NCI-H1092 (cell line): ENCODE results near the gene CUX1.
"Not testable (repeated sequence)": the region's sequence is repeated elsewhere in the genome, so short reads cannot be mapped to it uniquely, and the experiment has no call there.

Experiments
- DNase-seq: peaks from one replicate; lab custom pipeline; 2025; lab: John Stamatoyannopoulos, UW

CUX1 gene

DNA sequence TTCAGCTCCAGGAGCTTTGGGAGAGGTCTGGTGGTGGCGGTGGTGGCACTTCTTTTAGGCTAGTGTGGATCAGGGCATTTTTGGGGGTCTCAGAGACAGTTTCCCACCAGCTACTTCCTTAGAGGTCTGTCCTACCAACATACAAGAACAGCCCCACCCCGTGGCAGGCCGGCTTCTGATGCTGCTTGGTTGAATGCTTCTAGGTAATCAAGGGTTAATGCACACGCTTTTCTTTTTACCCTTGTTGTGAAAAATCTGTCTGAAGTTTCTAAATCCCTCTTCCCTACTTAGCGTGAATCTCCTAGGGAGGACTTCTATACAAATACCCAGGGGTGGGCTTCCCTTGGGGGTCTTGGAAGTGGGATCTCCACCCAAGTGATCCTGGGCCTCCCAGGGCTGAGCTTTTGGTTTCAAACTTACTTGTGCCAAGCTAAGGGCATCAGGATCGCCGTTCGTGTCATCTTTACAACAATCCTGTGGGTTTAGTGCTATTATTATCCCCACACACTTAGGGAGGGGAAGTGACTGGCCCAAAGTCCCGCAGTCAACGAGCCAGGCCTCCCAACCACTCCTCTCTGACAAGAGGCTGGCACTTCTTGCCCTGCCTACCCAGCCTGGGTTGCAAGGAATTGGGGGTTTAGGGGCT is 471.0 kb downstream of the CUX1 start:
- no peak for DNase-seq

DNA sequence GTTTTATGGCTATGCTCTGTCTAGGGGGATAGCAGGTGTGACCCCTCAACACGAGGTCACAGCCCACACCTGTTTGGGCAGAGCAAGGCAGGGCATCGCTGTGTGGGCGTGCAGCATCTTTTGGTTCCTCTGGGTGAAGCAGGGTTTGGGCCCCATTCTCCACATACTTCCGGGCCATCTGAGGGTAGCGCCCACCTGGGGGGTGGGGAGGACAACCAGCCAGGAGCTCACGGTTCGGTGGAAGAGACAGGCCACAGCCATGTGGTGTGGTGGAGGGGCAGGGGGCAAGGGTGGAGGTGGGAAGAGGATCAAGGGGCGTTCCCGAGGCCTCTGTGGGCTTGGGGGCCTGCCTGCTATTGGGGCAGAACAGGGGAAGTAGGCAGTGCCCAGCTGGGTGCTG is 471.6 kb downstream of the CUX1 start:
- DNase-seq = no peak

- DNase-seq = no peak
Measured at GRCh38 chr7:102291056-102291915, 473.9 kb downstream of the CUX1 start.

DNA sequence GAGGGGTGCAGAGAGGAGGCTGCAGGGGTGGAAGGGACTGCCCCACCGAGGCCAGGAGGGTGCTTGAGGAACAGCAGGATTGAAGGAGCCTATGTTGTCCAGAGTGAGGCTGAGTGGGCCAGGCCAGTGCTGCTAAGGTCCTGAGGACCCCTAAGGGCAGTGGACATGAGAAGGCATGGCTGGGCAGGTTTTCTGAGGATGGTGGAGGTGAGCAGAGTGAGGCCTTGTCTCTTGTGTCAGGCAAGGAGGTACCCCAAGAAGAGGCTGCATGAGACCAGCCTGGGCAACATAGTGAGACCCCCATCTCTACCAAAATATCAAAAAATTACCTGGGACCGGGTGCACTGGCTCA is 474.5 kb downstream of the CUX1 start:
- DNase-seq = no peak

- DNase-seq = no peak
Measured at GRCh38 chr7:102292813-102293798, 475.7 kb downstream of the CUX1 start.

GRCh38 chr7:102294589-102294988 is 477.2 kb downstream of the CUX1 start:
- DNase-seq = no peak

- no peak for DNase-seq
Measured at GRCh38 chr7:102295346-102296178, 478.1 kb downstream of the CUX1 start.

GRCh38 chr7:102296179-102296438 is 478.7 kb downstream of the CUX1 start:
- no peak for DNase-seq

- DNase-seq = no peak
Measured at GRCh38 chr7:102296514-102296913, 479.1 kb downstream of the CUX1 start.

GRCh38 chr7:102297487-102298218 is 480.2 kb downstream of the CUX1 start:
- no peak for DNase-seq

DNA sequence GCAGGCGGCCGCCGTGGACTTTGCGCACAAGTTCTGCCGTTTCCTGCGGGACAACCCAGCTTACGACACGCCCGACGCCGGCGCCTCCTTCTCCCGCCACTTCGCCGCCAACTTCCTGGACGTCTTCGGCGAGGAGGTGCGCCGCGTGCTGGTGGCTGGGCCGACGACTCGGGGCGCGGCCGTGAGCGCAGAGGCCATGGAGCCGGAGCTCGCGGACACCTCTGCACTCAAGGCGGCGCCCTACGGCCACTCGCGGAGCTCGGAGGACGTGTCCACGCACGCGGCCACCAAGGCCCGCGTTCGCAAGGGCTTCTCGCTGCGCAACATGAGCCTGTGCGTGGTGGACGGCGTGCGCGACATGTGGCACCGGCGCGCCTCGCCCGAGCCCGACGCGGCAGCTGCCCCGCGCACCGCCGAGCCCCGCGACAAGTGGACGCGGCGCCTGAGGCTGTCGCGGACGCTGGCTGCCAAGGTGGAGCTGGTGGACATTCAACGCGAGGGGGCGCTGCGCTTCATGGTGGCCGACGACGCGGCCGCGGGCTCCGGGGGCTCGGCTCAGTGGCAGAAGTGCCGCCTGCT is 483.3 kb downstream of the CUX1 start:
- no peak for DNase-seq

GRCh38 chr7:102301367-102301766 is 483.9 kb downstream of the CUX1 start:
- not testable (repeated sequence) for DNase-seq

GRCh38 chr7:102302025-102302424 is 484.6 kb downstream of the CUX1 start:
- DNase-seq = no peak

GRCh38 chr7:102303669-102304422 is 486.4 kb downstream of the CUX1 start:
- no peak for DNase-seq

- DNase-seq = no peak
Measured at GRCh38 chr7:102304668-102305067, 487.2 kb downstream of the CUX1 start.

DNA sequence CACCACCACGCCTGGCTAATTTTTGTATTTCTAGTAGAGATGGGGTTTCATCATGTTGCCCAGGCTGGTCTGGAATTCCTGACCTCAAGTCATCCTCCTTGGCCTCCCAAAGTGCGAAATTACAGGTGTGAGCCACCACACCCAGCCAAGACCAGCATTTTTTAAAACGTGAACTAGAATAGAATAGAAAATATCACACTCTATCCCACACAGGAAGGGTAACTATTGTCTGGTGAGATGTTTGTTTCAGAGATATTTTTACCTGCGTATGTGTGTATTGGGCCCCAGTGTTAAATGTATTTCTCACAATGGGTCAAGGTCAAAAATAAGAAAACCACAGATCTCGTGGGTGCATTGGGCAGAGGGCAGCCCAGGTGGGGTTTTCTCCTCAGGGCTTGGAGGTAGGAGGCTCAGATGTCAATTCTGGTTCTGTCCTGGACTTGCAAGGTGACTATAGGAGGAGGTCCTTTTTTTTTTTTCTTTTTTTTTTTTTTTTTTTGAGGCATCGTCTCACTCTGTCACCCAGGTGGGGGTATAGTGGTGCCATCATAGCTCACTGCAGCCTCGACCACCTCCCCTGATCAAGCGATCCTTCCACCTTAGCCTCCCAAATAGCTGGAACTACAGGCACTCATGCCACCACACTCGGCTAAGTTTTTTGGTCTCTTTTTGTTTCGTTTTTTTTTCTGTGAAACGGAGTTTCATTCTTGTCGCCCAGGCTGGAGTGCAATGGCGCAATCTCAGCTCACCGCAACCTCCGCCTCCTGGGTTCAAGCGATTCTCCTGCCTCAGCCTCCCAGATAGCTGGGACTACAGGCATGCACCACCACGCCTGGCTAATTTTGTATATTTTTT is 488.2 kb downstream of the CUX1 start:
- DNase-seq = no peak

- no peak for DNase-seq
Measured at GRCh38 chr7:102306916-102307677, 489.7 kb downstream of the CUX1 start.

DNA sequence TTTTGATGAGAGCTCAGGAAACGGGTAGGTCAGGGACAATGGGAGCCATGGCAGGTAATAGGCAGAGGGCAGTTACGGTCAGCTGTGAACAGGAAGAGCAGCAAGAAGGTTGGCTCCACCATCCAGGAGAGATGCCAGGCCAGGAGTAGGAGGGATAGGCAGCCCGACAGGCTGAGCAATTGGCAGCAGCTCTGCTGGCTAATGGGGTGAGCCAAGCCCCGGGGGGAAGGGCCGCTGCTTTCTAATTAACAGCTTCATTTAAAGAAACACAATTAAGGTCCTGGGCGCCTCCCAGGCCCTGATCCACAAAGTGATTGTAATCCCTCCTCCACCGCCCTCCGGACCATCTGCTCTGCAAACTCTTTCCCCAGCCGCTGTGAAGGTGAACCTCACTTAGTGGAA is 493.0 kb downstream of the CUX1 start:
- no peak for DNase-seq
